GM18511 (cell line): ENCODE measurements around the gene DOCK4.

Source experiments
- ATAC-seq: cut with Tn5 transposase; IDR thresholded peaks from one replicate; pipeline ENCODE4 v1.9.1; 2021; ENCODE audit warnings: mild to moderate bottlenecking, moderate library complexity; ENCODE audit not compliant: unreplicated experiment

The DOCK4 gene

GRCh38 chr7:112082306-112082705 is 123.9 kb downstream of the DOCK4 start:
- no peak for ATAC-seq

GRCh38 chr7:112081778-112082177 is 124.4 kb downstream of the DOCK4 start:
- no peak for ATAC-seq

- ATAC-seq: peak; percentile 54
These were observed 125.2 kb downstream of the DOCK4 start for GRCh38 chr7:112080978-112081377.

DNA sequence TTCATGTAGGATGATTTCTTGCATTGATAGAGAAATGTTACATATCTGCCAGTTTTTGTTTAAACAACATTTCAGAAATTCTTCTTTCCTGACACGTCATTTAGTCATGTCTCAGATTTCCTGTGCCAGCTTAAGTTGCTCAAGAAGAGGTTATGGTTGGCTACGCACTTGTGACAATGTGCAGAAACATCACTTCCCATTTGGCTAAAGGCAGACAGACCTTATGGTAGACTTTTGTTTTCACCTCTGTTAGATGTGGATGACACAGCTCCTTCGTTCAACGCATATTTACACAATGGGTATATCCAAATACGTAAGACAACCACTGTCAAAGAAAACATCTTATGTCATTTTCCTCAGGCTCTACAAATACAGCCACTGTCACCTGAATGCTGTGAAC is 125.8 kb downstream of the DOCK4 start:
- ATAC-seq: peak; percentile 86

DNA sequence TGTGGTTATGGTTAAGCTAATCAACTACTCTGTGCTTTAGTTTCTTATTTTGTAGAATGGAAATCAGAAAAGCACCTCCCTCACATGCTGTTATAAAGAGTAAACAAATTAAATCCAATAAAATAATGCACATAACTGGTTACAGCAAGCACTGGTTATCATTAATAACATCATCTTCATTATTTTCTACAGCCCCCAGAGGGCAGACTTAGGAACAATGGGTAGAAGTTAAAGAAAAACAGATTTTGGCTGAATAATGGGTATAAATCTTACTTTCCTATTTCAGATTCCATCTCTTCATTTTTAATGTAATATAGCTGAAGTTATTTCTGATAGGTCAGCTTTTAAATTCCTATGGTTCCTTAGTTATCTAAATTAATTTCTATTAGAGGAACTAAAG is 126.5 kb downstream of the DOCK4 start:
- ATAC-seq: no peak

GRCh38 chr7:112079122-112079521 is 127.1 kb downstream of the DOCK4 start:
- ATAC-seq: no peak

DNA sequence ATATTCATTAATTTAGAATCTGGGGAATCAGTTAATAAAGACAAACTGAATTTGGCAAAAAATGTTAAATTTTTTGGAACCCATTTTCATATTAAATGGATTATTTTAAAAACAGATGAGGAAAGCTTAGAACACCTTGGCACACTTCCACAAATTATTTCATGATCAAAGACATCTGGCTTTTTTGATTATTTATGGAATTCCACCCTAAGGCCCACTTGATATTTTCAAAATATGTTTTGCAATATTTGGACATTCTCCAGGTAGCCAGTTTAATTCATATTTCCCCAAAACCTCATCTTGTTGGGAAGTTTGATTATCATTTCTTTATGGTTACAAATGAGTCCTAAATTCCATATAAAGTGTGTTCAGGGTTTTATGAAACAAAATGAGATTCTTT is 129.9 kb downstream of the DOCK4 start:
- ATAC-seq: no peak

DNA sequence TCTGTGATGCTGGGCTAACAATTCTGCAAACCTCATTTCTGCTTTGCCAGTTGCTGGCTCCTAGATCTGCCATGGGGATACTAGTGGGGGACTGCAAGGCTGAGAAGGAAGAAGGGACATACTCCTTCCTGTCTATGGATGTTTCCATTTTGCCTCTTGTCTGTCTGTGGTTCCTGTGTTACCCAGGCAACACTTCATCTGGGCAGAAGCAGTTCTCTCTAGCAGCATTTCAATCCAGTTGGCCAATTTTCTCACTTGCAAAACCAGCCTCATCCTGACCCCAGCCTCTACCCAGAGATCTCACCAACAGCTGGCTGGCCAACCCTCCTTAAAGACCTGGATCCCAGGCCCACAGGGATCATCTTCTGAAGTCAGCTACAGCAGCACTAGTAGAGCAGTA is 131.7 kb downstream of the DOCK4 start:
- no peak for ATAC-seq

DNA sequence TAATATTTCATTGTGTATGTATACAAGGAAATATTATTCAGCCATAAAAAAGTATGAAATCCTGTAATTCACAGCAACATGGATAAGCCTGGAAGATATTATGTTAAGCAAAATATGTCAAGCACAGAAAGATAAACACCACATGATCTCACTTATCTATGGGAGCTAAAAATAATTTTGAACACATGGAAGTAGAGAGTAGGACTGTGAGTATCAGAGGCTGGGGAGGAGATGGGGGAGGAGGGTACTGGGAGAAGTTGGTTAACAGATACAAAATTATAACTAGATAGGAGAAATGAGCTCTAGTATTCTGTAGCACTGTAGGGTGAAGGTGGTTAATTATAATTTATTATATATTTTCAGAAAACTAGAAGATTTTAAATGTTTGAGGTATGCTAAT is 132.7 kb downstream of the DOCK4 start:
- ATAC-seq: no peak

DNA sequence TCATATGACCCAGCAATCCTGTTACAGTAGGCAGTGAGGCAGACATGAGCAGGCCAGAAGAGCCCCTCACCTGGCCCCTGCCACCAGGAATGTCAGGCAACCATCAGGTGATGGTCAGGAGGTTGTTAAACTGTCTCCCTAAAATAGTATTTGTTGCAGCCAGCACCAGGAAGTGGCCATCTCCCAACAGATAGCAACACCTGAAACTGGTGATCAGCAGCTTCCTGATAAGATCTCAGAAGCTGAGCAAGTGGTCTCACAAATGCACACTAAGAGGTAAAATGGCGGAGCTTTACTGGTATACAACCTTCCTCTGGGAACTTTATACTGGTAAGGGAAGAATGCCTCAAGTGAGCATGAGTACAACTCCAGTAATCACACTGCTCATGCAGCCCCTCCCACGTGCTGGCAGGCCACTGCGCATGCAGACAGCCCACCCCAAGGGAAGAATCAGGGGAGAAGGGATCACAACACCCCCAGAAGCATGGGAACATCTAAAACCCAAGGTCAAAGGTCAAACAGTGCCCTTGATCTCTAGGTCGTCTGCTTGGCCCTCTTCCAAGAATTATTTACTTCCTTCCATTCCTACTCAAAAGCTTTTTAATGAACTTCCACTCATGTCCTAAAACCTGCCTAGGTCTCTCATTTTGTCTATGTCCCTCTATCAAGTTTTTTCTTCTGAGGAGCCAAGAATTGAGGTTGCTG is 133.5 kb downstream of the DOCK4 start:
- no peak for ATAC-seq

DNA sequence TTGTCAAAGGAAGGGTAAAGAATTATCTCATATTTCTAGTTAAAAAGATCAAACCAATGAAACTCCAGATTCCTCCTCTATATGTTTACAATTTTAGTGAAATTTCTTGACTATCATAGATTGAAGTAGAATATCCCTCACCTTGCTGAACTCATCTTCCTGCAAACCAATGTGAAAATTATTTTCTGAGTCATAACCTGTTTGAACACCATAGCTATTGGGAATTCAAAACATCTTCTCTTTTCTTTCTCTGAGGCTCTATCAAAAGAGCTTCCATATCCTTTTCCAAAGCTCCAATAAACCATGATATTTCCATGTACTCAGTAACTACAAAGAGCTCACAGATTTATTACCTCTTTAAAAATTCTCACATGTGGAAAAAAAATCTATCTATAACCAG is 134.3 kb downstream of the DOCK4 start:
- no peak for ATAC-seq

- ATAC-seq: no peak
These were observed 135.4 kb downstream of the DOCK4 start for GRCh38 chr7:112070674-112071256.

DNA sequence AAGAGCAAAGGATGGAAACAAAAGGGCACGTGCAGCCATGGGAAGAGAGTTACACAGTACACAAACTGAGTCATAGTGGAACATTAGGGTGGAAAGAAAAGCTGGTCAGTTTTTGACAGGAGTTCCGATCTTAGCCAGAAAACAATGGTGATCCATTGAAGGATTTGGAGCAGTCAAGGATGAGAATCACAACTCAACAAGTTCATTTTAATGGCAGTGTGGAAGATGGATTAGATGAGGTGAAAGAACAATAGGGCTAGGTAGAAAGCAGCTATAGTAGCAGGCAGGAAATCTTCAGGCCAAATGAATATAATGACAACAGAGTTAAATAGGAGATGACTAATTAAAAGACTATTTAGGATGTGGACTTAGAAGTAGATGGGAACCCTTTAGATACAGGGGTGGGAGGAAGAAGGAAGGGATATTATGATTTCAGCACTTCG is 136.3 kb downstream of the DOCK4 start:
- no peak for ATAC-seq

- ATAC-seq: no peak
These were observed 137.2 kb downstream of the DOCK4 start for GRCh38 chr7:112068967-112069366.

DNA sequence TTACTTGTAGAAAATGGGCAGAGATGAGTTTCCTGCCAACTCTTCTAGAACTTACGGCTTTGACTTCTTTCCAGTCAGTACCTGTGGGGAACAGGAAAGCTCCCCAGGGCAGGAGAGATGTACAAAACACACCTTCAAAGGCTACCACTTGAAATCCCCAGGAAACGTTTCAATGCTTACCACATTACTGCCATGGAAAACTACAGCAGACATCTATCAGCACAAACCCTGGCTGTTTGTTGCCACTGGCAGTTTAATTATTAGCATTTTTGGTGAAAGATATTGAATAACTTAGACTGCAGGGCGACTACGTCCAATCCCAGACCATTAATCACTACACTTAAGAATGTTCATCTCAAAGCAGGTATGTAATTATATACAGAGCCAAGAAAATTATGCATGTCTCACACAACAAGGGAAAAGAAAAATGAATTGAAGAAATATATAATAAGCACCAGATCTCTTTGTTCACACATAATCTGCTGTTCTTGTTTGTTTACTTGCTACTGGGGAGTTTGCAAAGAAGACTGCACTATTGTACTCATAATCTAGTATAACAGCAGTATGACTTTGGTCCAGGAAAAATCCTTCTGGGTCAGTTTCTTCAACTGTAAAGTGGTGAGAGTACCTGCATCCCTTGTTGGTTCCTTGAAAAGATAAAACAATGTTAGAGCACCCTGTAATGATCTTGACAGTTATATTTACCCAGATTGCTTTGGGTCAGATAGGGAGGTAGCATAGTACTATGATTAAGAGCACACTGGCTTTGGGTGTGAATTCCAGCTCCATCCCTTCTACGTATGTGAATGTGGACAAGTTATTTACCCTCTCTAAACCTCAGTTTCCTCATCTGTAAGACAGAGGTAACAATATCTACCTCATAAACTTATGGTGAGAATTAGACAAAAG is 138.3 kb downstream of the DOCK4 start:
- ATAC-seq: no peak

DNA sequence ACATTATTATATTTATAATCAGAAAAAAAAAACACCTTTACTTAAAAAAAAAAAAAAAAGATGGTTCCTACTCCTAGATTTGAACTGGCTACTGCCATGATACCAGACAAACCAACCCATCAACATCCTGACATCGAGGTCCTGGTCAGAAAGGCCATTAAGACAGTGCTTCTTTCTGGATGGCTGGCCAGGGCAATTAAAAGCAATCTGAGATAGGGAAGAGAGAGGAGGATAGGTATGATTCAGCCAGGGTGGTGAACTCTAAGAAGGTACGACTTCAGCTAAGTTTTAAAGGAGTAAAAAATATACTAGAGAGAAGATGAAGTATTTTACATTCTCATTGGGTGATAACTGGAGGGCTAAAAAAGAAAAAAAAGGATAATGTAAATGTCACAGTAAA is 139.0 kb downstream of the DOCK4 start:
- no peak for ATAC-seq

DNA sequence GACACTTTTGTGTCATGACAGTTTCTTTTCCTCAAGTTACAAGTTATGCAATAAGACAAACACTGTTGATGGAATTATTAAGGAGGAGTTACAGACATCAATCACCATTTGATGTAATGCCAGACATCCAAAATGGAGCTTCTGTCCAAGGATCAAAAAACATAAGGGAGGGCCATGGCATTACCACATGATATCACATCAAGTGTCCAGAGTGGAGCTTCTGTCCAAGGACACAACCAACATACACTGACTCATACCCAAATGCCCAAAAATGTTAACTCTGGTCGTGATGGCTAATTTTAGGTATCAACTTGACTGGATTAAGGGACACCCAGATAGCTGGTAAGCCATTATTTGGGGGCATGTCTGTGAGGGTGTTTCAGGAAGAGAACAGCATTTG is 140.4 kb downstream of the DOCK4 start:
- no peak for ATAC-seq

DNA sequence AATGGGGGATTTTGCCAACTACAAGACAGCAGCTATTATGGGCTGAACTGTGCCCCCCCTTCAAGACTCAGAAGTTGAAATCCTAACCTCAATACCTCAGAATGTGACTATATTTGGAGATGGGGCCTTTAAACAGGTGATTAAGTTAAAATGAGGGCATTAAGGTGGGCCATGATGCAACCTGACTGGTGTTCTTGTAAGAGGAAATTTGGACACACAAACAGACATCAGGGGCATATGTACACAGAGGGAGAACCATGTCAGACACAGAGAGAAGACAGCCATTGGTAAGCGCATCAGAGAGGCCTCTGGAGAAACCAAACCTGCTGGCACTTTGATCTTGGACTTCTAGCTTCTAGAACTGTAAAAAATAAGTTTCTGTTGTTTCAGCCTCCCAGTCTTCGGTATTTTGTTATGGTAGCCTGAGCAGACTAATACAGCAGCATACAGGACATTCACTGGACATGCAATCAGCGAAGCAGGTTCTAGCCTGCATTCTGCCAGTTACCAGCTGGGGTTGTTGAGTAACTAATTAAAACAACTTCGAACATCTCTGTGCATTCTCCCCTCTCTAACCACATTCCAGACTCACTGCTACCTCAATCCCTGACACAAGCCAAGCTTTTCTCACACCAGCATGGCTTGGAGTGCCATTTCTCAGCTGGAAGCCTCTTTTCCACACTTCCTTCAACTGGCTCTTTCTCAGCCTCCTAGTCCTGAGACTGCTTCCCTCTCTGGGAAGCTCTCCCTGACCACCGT is 141.4 kb downstream of the DOCK4 start:
- ATAC-seq: no peak

DNA sequence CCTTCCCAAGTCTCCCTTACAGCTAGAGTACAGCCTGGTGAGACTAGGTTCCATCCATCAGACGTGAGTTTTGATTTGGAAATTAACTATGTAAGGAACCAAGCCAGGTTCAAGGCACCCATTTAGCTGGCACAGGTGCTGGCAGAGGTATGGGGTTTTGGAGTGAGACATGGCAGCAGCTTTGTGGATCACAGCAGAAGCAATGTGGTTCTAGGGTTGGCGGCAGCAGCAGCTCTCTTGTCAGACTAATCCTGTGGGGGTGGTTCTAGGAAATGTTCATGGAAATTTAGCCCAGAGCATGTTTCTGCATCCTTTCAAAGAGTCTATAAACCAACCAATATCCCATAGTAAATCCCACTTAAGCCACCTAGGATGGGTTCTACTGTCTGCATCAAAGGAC is 142.2 kb downstream of the DOCK4 start:
- no peak for ATAC-seq

GRCh38 chr7:112061051-112061450 is 145.1 kb downstream of the DOCK4 start:
- ATAC-seq: no peak

GRCh38 chr7:112060625-112061024 is 145.6 kb downstream of the DOCK4 start:
- no peak for ATAC-seq
